GM19463 (cell line): ENCODE data around the gene GLIS1.
"Not testable (repeated sequence)": the region's sequence is repeated elsewhere in the genome, so short reads cannot be mapped to it uniquely, and the experiment has no call there.

Experiments used
- ATAC-seq: cut with Tn5 transposase; IDR thresholded peaks from one replicate; pipeline ENCODE4 v1.9.1; 2021; ENCODE audit warnings: mild to moderate bottlenecking, moderate library complexity; ENCODE audit not compliant: unreplicated experiment

GLIS1 gene

DNA sequence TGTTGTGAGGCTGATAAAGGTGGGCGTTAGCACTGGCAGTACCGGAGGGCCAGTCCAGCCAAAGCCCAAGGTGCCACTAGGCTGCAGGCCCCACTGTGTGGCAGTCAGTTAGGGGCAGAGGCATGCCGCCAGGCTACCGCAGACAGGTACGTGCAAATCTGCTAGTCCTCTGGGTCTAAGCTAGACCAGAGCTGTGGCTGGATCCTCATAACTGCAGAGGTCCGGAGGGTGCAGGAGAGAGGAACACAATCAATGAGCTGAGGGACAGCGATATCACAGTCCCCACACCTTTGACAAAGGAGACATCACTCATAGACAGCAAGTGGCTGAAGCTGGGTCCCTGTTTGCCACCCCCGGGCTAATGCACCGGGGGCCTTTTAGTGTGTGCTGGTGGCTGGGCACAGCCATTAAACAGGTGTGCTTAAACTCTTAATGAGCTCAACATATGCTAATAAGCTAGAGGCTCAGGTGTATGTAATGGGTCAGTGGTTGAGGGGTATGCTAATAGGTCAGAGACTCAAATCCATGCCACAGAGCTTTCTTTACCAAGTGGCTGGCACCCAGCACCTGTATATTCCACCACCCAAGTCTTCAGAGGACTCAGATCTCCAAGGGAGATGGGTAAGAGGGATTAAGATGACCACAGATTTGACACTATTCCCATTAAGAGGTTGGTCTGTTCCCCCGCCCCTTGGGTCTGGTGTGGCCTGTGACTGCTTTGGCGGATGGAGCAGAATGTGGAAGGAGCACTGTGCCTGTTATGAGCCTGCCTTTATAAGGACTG, 82.0 kb downstream of the GLIS1 start:
- no peak for ATAC-seq

DNA sequence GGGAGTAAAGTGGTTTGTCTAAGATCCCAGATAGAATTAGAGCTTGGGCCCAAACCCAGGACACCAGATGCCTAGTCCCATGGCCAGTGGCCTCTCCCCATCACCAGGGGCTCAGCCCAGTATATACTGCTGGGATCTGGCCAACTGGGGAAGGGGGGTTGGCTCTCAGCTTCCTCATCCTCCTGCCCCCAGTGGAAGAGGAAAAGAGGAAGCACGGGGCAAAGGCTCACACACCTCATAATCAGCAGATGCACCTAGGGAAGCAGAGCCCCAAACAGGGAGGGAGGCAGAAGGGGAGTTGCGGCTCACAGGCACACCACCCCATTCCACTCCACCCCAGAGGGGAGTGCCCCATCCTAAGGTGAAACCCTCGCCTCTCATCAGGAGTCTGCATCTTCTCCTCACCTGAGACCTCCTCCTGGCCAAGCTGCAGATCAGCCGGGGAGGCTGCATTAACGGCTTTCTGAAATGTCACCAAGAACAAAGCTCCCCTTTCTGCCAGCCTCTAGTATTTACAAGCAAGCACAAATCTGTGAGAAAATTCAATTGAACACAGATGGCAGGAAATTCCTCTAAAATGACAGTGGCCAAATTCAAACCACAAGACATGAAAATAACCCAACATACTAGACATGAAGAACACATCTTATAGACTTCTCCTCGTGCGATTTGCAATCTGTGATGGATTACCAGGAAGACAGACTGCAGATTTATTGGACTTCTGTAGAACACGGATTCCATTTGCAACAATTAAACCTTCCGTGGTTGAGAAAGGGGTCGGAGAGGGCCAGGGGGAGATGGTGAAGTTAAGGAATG, 82.8 kb downstream of the GLIS1 start:
- no peak for ATAC-seq

DNA sequence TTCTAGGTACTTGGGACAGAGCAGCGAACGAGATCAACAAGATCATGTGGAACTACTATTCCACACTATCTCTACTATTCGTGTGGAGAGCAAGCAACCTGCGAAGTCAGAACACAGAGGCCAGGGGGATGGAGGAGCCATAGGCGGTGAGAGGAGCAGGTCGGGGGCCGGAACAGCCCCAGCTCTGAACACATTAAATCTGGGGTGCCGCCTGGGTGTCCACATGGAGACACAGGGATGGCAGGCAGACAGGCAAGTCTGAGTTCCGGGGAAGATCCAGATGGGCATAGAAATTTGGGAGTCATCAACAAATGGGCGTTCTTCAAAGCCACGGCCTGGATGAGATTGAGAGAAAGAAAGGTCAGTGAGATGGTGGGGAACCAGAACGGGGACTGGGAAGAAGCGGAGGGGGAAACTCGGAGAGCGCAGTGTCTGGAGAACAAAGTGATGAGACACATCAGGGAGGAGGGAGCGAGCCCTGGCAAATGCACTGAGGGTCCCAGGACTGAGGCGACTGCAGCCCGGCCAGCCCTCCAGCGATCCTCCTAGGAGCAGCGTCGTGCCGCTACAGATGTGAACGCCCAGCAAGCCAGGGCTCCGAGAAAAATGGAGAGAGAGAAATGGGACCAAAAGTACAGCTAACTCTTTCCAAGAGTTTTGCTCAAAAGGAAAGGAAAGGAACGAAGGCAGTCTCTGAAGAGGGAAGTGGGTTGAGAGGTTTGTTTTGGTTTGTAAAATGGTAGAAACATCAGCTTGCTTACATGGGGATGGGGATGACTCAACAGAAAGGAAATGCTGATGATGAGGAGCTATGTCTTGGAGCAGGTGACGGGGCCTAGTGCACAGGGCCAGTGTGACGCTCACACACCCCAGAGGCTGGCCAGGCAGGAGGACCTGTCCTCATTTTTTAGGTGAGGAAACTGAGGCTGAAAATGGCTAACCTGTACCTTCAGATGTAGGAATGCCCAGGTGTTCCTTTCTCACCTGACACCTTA, 84.5 kb downstream of the GLIS1 start:
- ATAC-seq, result no peak

DNA sequence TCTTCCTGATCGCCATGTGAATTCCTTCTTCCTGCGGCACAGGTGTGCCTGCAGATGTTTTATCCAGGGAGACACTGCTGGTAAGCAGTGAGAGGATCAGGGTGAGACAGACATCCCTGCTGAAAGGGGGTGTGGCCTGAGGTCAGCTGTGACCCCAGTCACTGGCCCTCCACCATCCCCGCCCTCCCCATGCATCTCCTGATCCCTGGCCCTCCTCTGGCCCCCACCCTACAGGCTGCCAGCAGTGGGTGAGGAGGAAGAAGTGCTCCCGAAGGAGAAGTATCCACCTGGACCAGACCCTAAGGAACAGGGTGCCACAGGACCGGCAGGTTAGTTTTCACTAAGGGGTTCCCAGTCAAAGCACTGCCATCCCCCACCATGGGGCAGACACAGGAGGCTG, 85.3 kb downstream of the GLIS1 start:
- no peak for ATAC-seq

DNA sequence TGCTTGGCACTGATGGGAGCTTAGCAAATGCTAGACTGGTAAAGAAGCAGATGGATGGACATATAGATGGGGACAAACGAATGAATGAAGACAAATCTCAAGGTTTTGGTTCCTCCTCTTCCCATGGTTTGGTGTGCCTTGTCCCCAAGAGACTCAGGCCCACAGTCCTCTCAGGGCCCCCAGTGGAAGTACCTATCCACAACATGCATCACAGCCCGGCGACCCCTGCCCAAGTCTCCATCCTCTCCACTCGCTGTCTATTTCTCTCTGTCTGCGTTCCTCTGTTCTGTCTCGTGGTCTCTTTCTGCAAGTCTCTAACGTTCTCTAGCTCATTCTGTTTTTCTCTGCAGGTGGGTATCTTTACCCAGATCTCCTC, 85.8 kb downstream of the GLIS1 start:
- no peak for ATAC-seq

DNA sequence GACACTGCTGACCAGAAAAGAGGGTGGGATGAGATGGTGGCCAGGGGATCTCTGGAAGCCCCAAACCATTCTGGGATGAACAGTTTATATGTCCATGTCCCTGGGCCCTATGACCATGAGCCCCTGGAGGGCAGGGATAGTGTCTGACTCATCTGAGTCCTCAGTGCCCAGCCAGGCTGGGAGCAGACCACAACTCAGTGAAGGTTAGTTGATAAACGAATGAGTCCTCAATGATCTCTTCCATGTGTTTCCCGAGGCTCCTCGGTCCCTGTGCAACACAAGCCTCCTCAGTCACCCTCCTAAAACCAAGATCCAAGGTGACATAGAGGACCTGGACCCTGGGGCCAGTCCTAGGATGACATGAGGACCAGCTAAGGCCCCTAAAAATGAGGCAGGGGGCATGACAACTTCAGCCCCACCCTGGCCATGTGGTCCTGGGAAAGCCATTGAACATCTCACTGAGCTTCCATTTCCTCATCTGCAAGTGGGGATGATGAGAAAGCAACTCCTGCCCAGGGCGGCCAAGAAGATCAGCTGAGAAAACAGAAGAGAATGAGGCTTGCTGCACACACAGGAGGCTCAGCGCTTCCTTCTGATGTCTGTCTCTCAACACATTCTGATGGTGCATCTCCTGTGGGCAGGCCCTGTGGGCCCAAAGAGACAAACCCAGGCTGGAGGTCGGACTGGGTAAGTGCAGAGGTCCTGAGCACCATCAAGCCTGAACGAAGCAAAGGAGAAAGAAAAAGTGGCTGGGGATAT, 86.3 kb downstream of the GLIS1 start:
- no peak for ATAC-seq

DNA sequence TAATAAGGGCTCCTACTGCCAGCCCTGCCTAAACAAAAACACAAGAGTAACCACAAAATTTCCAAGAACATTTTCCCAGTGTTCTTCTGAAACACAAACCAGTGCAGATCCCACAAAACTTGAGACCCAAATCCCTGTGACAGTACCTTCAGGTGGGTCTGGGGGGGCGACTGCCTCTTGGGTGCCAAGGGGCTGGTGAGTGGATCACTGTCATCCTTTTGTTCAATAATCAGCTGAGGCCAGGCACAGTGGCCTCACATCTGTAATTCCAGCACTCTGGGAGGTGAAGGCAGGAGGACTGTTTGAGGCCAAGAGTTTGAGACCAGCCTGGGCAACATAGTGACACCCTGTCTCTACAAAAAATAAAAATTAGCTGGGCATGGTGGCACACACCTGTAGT, 87.6 kb downstream of the GLIS1 start:
- ATAC-seq, result no peak

DNA sequence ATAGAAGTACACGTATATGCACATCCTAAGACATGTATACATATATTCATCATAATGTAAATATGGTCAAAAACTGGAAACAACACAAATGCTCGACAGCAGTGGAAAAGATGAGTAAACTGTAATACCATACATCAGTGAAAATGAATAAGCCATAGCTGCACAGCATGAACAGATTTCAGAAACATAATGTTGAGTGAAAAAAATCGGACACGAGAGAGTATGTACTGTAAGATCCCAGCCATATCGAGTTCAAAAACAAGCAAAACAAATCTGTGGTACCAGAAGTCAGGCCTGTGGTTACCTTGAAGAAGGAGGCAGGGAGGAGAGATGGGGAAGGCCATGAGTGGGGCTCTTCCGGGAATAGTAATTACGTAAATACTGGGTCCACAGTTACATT, 90.4 kb downstream of the GLIS1 start:
- ATAC-seq, result no peak

DNA sequence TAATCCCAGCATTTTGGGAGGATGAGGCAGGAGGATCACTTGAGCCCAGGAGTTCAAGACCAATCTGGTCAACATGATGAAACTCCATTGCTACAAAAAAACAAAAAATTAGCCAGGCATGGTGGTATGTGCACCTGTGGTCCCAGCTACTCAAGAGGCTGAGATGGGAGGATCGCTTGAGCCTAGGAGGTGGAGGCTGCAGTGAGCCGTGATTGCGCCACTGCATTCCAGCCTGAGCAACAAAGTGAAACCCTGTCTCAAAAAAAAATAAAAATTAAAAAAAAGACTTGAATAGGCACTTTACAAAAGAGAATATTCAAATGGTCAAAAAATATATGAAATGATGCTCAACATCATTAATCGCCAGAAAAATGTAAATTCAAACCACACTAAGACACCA, 91.0 kb downstream of the GLIS1 start:
- ATAC-seq, result not testable (repeated sequence)

DNA sequence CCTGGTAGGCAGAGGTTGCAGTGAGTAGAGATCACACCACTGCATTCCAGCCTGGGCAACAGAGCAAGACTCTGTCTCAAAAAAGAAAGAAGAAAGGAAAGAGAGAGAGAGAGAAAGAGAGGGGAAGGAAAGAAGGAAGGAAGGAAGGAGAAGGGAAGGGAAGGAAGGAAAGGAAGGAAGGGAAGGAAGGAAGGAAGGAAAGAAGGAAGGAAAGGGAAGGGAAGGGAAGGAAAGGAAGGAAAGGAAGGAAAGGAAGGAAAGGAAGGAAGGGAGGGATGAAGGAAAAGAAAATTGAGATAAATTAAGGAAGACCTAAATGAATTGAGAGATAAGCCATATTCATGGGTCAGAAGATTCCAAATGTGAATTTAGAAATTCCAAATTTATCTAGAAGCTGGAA, 92.2 kb downstream of the GLIS1 start:
- no peak for ATAC-seq

DNA sequence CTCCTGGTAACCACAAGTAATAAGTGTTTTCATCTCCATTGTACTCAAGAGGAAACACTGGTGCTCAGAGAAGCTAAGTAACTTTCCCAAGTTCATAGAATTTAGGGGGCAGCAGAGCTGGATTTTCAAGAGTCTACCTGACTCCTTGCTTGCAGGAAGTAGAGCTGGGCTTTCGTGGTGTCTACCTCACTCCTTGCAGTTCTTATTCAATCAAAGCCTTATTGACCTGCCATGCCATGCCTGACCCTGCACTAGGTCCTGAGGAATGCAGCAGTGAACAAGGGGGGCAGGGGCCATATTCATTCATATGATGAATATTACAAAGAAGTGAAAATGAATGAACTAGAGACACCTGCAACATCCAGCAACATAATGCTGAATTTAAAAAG, 93.3 kb downstream of the GLIS1 start:
- ATAC-seq, result no peak

DNA sequence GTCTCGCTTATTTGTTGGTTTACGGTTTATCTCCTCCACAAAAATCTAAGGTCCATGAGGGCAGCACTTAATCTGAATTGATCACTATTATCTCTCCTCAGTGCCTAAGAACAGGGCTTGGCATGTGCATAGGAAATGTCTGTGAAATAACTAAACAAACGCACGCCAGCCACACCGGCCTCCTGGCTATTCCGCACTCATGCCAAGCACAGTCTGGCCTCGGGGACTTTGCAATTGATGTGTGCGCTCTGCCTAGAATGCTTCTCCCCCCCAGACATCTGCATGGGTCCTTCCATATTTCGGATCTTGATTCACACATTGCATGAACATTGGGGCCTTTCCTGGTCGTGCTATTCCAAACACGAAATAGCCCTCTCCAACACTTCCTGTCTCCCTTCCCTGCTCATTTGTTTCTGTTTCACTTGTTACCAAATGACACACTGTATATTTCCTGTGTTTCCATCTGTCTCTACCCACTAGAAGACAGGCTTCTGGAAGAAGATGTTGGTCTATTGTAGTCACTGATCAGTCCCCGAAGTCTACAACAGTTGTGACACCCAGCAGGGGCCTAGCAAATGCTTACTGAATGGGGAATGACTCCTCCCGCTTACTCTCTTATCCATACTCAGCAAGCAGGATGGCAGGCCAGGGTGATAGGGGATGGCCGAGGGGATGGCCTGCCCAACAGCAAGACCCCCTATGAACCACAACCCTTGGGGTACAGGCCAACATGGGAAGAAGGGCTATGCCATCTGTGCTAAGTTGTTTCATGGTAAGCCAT, 93.9 kb downstream of the GLIS1 start:
- no peak for ATAC-seq

DNA sequence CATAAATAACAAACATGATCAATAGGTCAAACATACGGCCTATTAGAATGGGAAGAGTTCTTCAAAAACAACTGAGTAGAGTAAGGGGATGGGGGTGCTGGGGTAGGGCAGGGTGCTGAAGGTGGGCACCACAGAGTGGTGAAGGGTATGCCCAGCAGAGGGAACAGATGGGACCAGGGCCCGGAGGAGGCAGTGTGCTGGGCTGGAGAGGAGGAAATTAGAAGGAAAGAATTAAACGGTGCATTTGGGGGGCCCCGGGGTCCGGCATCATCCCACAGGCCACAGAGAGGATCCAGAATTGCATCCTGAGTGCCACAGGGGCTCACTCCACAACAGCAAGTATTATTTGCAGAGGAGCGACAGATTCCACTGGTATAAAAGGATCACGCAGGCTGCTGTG, 94.5 kb downstream of the GLIS1 start:
- ATAC-seq, result no peak

DNA sequence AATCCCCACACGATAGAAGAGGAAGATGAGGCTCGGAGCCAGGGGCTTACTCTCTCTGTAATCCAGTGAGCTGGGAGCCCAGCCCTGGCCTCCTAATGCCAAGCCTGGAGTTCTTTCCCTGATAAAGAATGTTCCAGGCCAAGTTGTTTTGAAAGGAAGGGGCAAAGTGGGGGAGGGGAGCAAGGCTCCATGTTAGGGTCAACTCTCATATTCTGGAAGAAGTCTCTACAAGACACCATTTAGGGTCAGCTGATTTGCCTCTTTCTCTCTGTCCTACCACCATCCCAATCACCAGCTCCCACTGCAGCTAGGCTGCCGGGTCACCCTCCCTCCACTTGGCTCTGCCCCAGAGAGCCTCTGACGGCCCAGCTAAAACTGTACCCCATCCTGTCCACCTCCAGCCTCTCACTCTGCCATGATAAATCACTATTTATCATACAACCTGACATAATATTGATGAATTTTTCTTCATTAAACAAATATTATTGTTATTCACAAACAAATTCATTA, 95.0 kb downstream of the GLIS1 start:
- no peak for ATAC-seq

DNA sequence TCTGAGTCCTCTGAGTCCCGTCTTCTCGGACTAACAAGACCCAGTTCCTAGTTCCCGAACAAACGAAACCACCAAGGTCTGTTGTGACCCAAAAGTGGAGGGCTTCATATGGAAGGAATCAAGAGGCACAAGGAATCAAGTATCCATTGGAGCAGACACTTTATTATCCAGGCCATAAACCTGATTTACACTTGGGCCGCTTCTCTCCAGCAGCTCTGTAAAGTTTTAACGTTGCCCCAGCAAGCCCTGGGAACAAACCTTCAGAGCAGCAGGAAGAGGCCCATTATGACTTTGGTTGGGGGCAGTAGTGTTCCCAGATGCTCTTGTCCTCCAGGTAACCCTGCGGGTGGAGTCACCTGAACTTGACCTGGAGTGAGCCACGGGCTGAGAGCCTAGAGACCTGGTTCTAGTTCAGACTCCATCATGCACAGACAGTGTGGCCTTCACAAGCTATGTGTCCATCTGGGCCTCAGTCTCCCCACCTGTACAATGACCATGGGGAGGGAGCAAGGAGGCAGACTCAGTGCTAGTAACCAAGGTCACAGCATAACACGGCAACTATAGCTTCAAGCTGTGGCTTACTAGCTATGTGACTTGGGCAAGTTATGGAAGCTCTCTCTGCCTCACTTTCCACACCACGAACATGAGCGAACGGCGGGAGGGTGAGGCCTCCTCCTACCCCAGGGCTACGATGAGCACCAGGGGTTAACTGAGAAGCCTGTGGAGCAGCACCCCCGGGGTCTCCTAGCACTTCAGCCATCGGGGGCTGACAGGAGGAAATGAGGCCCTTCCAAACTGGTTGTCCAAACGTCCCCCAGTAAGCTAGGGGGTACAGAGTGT, 95.7 kb downstream of the GLIS1 start:
- ATAC-seq, result no peak

DNA sequence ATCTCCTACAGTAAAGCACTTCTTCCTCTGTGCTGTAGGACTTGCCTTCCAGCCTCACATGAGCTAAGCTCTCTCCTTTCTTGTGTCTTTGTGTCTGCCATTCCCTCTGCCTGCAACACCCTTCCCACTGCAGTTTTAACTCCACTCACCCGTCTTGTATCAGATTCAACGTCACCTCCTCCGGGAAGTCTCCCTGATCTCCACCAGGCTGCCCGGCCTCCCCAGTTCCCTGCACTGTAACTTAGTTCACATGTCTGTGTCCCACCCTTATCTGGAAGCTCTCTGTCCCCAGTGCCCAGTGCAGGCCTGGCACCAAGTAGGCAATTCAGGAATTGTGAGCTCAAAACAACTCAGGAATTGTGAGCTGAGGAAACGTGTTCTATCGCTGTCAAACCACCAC, 96.4 kb downstream of the GLIS1 start:
- ATAC-seq, result no peak

DNA sequence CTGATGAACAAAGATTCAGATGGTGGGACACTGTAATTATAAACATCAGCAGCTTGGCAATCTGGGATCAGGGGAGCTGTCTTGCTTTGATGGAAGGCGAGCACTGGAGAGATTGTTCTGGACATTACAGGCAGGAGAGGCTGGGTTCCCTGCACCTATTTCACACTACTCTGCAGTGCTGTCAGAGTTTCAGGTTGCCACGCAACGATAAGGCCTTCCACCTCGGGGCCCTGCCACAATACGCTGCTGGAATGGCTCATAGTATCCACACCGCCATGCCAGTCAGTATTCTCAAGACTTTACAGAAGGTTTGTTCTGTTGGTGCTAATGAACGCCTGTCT, 96.8 kb downstream of the GLIS1 start:
- ATAC-seq, result no peak

DNA sequence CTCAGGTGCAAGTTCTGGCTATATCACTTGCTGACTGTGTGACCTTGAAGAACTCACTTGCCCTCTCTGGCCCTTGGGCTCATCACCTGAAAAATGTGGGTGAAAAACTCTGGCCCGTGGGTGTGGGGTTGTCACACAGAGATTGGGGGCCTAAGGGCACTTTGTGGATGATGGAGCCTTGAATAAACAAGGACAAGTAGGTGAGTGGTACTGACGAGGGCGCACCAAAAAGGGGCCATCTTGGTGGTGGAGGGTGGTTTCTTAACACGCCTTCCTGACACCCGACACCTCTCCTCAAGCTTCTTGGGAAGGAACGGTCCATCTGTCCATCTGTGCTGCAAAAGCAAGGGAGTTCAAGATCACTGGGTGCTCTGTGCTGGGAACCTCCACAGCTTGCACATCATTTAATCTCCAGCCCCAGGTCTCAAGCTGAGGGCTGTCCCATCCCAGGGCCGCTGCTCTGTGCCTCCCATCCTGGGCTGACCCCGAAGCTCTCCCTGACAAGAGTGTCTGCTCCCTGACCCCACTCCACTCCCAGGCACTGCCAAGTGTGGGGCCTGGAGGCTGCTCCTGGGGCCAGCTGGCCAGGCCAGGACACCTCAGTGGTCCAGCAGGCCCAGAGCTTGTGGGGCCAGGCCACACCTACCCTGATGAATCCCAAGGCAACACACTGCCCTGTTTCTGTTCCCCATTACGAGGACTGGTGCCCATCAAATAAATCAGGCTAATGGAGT, 97.3 kb downstream of the GLIS1 start:
- no peak for ATAC-seq
